Fibroblast of lung (primary cell): ENCODE results near the gene DOCK4.

Source experiments
- EZH2 ChIP-seq: IDR thresholded peaks from 2 replicates; pipeline ENCODE4 v1.5.1; 2012; ENCODE audit warnings: low read length, control low read depth, mild to moderate bottlenecking; ENCODE audit errors: missing control alignments
- TF ChIP-seq, protein P1 (sequence below), 2 donors: IDR thresholded peaks in 1 of 2; conservative IDR thresholded peaks in 1 of 2; 1 replicate in 1 of 2; 2 replicates in 1 of 2; pipeline ENCODE4 v1.5.1; 2011 to 2012; ENCODE audit warnings: low read length in 2 of 2, control low read depth in 1 of 2, inconsistent platforms in 1 of 2, low read depth in 1 of 2, mild to moderate bottlenecking in 1 of 2

DNA sequence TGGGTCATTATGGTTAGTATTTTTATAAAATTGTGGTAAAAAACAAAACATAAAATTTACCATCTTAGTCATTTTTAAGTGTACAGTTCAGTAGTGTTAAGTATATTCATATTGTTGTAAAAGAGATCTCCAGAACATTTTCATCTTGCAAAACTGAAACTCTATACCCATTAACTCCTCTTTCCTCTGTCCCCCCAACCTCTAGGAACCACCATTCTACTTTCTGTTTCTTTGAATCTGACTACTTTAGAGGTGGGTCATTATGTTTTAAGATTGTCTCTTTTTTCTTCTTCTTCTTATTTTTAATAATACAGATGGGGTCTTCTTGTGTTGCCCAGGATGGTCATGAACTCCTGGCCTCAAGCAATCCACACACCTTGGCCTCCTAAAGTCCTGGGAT, 84.1 kb downstream of the DOCK4 start:
- TF ChIP-seq, protein P1, sequence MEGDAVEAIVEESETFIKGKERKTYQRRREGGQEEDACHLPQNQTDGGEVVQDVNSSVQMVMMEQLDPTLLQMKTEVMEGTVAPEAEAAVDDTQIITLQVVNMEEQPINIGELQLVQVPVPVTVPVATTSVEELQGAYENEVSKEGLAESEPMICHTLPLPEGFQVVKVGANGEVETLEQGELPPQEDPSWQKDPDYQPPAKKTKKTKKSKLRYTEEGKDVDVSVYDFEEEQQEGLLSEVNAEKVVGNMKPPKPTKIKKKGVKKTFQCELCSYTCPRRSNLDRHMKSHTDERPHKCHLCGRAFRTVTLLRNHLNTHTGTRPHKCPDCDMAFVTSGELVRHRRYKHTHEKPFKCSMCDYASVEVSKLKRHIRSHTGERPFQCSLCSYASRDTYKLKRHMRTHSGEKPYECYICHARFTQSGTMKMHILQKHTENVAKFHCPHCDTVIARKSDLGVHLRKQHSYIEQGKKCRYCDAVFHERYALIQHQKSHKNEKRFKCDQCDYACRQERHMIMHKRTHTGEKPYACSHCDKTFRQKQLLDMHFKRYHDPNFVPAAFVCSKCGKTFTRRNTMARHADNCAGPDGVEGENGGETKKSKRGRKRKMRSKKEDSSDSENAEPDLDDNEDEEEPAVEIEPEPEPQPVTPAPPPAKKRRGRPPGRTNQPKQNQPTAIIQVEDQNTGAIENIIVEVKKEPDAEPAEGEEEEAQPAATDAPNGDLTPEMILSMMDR (conservative IDR thresholded peaks at IDR 0.05 in 1 of 2, IDR thresholded peaks at IDR 0.05 in 1 of 2; ENCODE audit: low read depth in 1 of 2, low read length in 2 of 2), result no peak
- TF ChIP-seq EZH2, result no peak
